Lower leg skin (tissue), 3 donors: ENCODE measurements around the gene MAN1C1.

Source experiments
- CTCF ChIP-seq, 3 donors: fragments of 450-650 bp; IDR thresholded peaks; one replicate each; pipeline ENCODE4 v1.5.1; 2016; ENCODE audit warnings: antibody characterized with exemption in 3 of 3, mild to moderate bottlenecking in 3 of 3, moderate library complexity in 2 of 3
- POLR2A ChIP-seq, 2 donors: fragments of 450-650 bp; IDR thresholded peaks; one replicate each; pipeline ENCODE4 v1.6.1; 2016 to 2017; ENCODE audit warnings: antibody characterized with exemption in 2 of 2, mild to moderate bottlenecking in 1 of 2, moderate library complexity in 1 of 2

- TF ChIP-seq CTCF (IDR thresholded peaks at IDR 0.05) (no peak), POLR2A (IDR thresholded peaks at IDR 0.05) (no peak)
Measured at GRCh38 chr1:25607123-25607522, 9.5 kb upstream of the MAN1C1 start.
